Activated naive CD8-positive, alpha-beta T cell treated with anti-CD3 and anti-CD28 coated beads, Interleukin-2, amount 50 U/mL, for 24 hours (primary cell): ENCODE results near the gene INO80E.
A peak's percentile ranks its signal among the peaks of the same experiment; 100 is the strongest.

Experiments used
- ATAC-seq: fragments of 150-1000 bp; cut with Tn5 transposase; one replicate; pipeline ENCODE4 v1.10.0; 2021
- DNase-seq: peaks from one replicate; pipeline ENCODE4 v3.0.0; 2021
- H3K27ac Mint-ChIP-seq: one replicate; pipeline ENCODE4 v1.8.0; 2021; ENCODE audit warnings: mild to moderate bottlenecking, mixed read lengths
- H3K27me3 Mint-ChIP-seq: one replicate; pipeline ENCODE4 v1.8.0; 2021; ENCODE audit warnings: mixed read lengths
- H3K36me3 Mint-ChIP-seq: one replicate; pipeline ENCODE4 v1.8.0; 2021; ENCODE audit warnings: low read depth, mixed read lengths
- H3K4me1 Mint-ChIP-seq: one replicate; pipeline ENCODE4 v1.8.0; 2021; ENCODE audit warnings: mixed read lengths
- H3K4me3 Mint-ChIP-seq: one replicate; pipeline ENCODE4 v1.8.0; 2021; ENCODE audit warnings: mild to moderate bottlenecking, moderate library complexity, mixed read lengths
- H3K9me3 Mint-ChIP-seq: one replicate; pipeline ENCODE4 v1.8.0; 2021; ENCODE audit warnings: mixed read lengths

INO80E gene

DNA sequence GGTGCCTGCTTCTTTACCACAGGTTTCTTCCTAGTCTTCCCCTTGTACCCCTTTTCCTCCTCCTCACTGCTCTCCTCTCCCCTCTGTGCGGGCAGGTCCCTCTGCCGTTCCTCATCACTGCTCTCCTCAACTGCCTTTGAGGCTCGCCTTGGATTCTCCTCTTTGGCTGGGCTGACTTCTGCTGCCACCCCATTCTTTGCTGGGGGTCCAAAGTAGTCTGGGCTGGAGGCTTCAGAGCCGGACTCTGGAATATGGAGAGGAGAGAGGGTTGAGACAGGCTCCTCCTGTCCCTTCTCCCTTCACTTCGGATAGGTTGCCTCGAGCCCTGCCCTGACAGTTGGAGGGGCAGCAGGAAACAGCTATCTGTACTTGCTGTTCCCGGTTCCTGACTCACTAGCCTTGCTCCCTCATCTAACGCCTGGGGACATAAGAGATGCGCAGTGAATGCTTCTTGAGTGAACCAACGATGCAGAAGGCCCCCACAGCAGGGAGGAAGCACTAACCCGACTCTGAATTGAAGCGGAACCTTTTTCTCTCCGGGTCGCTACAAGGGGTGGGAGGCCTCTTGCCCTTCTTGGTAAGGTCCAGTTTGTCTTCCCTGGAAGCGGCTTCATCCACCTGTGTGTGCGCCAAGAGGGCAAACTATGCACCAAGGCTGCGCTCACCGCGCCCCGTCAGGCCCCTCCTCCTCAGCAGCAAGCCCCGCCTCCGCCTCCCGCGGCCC lies 1.3 kb upstream of the INO80E start:
- Mint-ChIP-seq H3K27me3 (no peaks in the 10 kb centered on the region), H3K4me1 (peaks cover 33% of the 10 kb centered on the region), H3K9me3 (no peaks in the 10 kb centered on the region), H3K4me3 (peak overlapping the region; percentile 97), H3K27ac (peak overlapping the region; percentile 99), H3K36me3 (peaks cover 30% of the 10 kb centered on the region)
- peak; percentile 79 for DNase-seq
- ATAC-seq: peak; percentile 41

DNA sequence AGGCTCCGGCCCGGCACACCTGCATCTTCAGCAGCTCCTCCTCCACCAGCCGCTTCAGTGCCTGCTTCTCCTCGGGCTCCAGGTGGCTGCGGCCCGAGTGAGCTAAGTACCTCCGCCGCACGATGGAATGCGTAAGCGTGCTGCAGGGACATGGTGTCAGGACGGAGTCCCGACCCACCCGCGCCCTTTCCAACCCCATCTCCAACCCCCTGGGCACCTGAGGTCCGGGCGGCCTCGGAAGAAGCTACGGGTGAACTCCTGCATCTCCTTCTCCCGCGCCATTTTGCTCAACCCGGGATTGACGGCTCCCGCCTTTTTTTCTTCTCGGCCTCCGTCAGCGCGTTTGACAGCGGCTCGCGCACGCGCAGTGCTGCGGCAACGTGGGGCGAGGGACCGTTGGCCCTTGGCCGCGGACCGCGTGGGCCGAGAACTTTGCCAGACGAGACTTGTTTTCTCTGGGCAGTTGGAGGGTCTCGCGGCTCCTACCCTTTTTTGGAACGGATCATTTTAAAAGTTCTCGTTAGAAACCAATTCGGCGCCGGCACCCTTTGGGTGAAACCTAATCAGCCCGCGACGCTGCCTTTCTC lies 624 bp upstream of the INO80E start, which contains the start of gene HIRIP3:
Gene HIRIP3, minus strand, starts transcription at position 294 of the 587 bp plus-strand sequence. Its CDS starts 12 bp downstream, at position 282.
- peak; percentile 92 for DNase-seq
- Mint-ChIP-seq H3K27me3 (no peaks in the 10 kb centered on the region), H3K9me3 (no peaks in the 10 kb centered on the region), H3K36me3 (peaks cover 28% of the 10 kb centered on the region), H3K4me3 (peak within 1 kb of the TSS; percentile 97), H3K4me1 (peaks cover 33% of the 10 kb centered on the region), H3K27ac (peak within 1 kb of the TSS; percentile 99)
- peak; percentile 44 for ATAC-seq

- H3K4me1 Mint-ChIP-seq: peaks cover 33% of the 10 kb centered on the region
- H3K27ac Mint-ChIP-seq: peak overlapping the region; percentile 99
- H3K9me3 Mint-ChIP-seq: no peaks in the 10 kb centered on the region
- DNase-seq (no peak), ATAC-seq (no peak)
- peaks cover 25% of the 10 kb centered on the region for H3K36me3 Mint-ChIP-seq
- no peaks in the 10 kb centered on the region for H3K27me3 Mint-ChIP-seq
- H3K4me3 Mint-ChIP-seq: peak overlapping the region; percentile 97
Observed at GRCh38 chr16:29996766-29997250, 767 bp downstream of the INO80E start.

DNA sequence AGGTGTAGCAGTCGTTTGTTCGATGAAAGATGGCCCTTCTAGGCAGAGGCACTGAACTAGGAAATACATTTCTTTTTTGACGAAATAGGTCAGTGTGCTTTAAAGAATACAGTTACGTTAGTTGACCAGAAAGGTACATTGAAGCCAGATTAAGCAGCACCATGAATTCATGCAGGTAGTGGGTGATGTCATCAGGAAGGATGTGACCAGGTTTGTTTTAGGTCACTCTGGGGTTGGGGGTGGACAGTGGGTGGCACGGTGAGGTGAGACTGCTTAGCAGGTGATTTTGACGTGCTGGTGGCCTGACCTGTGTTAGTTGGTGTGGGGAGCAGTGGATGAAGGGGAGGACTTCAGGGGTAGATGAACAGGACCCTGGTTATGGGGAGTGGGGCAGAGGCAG lies 3.6 kb downstream of the INO80E start:
- H3K9me3 Mint-ChIP-seq: no peaks in the 10 kb centered on the region
- peaks cover 22% of the 10 kb centered on the region for H3K36me3 Mint-ChIP-seq
- no peaks in the 10 kb centered on the region for H3K27me3 Mint-ChIP-seq
- ATAC-seq (no peak), DNase-seq (no peak)
- H3K27ac Mint-ChIP-seq: no peak overlapping the region
- H3K4me3 Mint-ChIP-seq: no peak overlapping the region
- H3K4me1 Mint-ChIP-seq: peaks cover 25% of the 10 kb centered on the region

- DNase-seq: no peak
- no peak overlapping the region for H3K27ac Mint-ChIP-seq
- peaks cover 19% of the 10 kb centered on the region for H3K36me3 Mint-ChIP-seq
- H3K27me3 Mint-ChIP-seq: no peaks in the 10 kb centered on the region
- H3K4me3 Mint-ChIP-seq: no peak overlapping the region
- peaks cover 12% of the 10 kb centered on the region for H3K4me1 Mint-ChIP-seq
- no peak for ATAC-seq
- no peaks in the 10 kb centered on the region for H3K9me3 Mint-ChIP-seq
Observed at GRCh38 chr16:30000735-30001631, 4.9 kb downstream of the INO80E start.

DNA sequence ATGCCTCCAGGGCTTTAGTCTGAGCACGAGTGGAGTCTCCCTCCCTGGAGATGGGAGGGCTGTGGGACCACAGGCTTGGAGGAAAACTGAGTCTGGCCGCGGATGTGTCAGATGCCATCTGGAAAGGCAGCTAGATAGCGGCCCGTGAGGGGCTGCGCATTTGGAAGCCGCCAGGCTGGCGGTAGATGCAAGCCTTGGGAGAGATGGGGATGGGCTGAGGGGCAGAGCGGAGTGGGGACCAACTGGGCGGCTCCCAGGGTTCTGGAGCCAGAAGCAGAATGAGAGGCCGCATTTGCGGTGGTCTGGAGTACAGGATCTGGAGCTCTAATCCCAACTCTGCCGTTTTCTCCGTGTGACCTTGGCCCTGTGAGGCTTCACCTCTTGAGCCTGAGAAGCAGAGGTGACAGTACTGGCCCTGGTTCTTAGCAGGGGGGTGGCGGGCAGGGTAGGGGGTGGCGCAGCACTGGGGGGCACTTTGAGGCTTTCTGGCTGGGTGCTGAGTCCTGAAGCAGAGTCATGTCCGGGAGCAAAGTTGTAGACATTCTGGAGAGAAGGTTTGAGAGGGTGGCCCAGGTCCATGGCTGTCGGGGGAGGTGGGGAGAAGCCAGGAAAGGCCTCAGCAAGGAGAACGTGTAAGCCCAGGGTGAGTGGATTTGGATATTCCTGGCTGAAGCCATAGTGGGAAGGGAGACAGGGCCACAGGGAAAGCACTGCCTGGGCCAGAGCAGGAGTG lies 6.7 kb downstream of the INO80E start:
- Mint-ChIP-seq H3K9me3 (no peaks in the 10 kb centered on the region), H3K27ac (no peak overlapping the region), H3K4me3 (no peak overlapping the region), H3K36me3 (peaks cover 9% of the 10 kb centered on the region), H3K27me3 (no peaks in the 10 kb centered on the region), H3K4me1 (peaks cover 5% of the 10 kb centered on the region)
- DNase-seq: no peak
- no peak for ATAC-seq

DNA sequence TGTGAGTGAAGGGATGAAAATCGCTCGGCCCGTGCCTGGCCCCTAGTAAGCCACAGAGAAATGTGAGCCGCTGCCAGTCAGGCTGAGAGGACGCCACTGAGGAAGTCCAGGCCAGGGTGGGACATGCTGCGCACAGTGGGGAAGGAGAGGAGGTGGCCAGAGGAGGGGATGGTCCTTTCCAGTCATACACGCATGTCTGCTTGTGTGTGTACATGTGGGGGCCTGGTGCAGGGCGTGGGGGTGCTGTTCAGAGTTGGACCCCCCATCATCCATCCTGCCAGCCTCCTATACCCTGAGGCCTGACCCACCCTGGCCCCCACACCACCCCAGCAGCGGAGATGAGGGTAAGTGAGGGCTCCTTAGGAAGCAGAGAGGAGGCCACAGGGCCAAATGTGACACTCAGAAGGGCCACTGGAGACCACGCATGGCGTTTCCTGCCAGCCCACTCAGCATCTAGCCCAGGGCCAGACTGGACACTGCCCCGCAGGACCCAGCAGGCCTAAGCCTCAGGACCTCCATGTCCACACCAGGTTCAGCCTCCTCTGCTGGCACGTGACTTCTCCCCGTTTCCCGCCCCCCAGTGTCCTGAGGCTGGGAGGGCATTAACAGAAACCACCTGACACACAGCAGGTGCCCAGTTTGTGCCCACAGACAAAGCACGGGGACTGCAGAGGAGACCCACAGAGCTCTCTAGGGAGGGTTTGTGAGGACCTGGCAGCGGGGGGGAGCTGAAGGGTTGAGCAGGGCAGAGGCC lies 7.8 kb downstream of the INO80E start:
- ATAC-seq (no peak), DNase-seq (no peak)
- H3K36me3 Mint-ChIP-seq: peaks cover 2% of the 10 kb centered on the region
- no peaks in the 10 kb centered on the region for H3K4me1 Mint-ChIP-seq
- H3K27me3 Mint-ChIP-seq: no peaks in the 10 kb centered on the region
- H3K9me3 Mint-ChIP-seq: no peaks in the 10 kb centered on the region
- no peak overlapping the region for H3K27ac Mint-ChIP-seq
- H3K4me3 Mint-ChIP-seq: no peak overlapping the region

- no peak for ATAC-seq
- Mint-ChIP-seq H3K4me1 (no peaks in the 10 kb centered on the region), H3K27ac (no peak overlapping the region), H3K9me3 (no peaks in the 10 kb centered on the region), H3K27me3 (peaks cover under 1% of the 10 kb centered on the region), H3K36me3 (peaks cover 2% of the 10 kb centered on the region), H3K4me3 (no peak overlapping the region)
- no peak for DNase-seq
Observed at GRCh38 chr16:30004424-30004776, 8.4 kb downstream of the INO80E start.

GRCh38 chr16:30004811-30005242 lies 8.8 kb downstream of the INO80E start:
- peaks cover 2% of the 10 kb centered on the region for H3K36me3 Mint-ChIP-seq

DNA sequence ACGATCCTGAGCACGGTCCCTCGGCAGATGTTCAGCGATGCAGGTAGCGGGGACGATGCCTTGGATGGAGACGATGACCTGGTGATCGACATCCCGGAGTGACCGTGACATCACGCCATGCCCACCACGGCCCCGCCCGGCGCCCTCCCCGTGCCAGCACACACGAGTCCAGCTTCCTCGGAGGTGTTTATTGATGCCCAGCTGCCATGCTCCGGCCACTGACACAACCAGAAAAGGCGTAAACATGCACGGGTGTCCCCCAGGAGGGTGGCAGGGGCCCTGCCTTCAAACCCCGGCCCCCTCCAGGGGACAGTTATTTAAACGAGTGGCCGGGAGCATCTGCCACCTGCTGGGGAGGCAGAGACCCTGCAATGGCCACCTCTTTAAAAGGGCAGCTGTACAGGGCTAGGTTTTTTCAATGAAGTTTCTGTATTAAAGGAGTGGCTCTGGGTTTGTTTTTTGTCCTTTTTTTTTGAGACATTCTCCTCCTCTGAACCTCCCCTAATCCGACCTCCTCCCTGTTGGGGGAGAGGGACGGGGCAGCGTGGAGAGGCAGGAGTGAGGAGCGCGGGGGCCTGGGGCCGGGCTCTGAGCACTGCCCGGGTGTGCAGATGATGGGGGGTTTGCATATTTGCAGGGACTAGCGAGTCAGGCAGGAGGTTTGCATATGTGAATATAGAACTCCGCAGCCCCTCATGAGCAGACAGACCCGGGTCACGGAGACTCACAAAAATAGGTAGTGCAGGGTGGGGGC lies 9.5 kb downstream of the INO80E start:
- H3K27ac Mint-ChIP-seq: no peak overlapping the region
- H3K36me3 Mint-ChIP-seq: peaks cover 2% of the 10 kb centered on the region
- peaks cover 4% of the 10 kb centered on the region for H3K4me1 Mint-ChIP-seq
- H3K4me3 Mint-ChIP-seq: no peak overlapping the region
- H3K27me3 Mint-ChIP-seq: peaks cover 11% of the 10 kb centered on the region
- H3K9me3 Mint-ChIP-seq: no peaks in the 10 kb centered on the region
- ATAC-seq (peak; percentile 42), DNase-seq (peak; percentile 30)

More at GRCh38 chr16:30004811-30005242, 8.8 kb downstream of the INO80E start:
- H3K27me3 Mint-ChIP-seq: peaks cover 5% of the 10 kb centered on the region
- H3K4me3 Mint-ChIP-seq: no peak overlapping the region
- no peaks in the 10 kb centered on the region for H3K4me1 Mint-ChIP-seq
- ATAC-seq: peak; percentile 16
- H3K9me3 Mint-ChIP-seq: no peaks in the 10 kb centered on the region
- H3K27ac Mint-ChIP-seq: no peak overlapping the region
- DNase-seq: no peak

GRCh38 chr16:30006095-30006473 lies 10.0 kb downstream of the INO80E start:
- no peak for DNase-seq
- H3K27me3 Mint-ChIP-seq: peaks cover 12% of the 10 kb centered on the region
- peaks cover 2% of the 10 kb centered on the region for H3K36me3 Mint-ChIP-seq
- H3K9me3 Mint-ChIP-seq: no peaks in the 10 kb centered on the region
- no peak for ATAC-seq
- H3K27ac Mint-ChIP-seq: no peak overlapping the region
- no peak overlapping the region for H3K4me3 Mint-ChIP-seq
- peaks cover 5% of the 10 kb centered on the region for H3K4me1 Mint-ChIP-seq

- H3K36me3 Mint-ChIP-seq: peaks cover 2% of the 10 kb centered on the region
- no peaks in the 10 kb centered on the region for H3K9me3 Mint-ChIP-seq
- H3K4me3 Mint-ChIP-seq: no peak overlapping the region
- H3K27me3 Mint-ChIP-seq: peaks cover 12% of the 10 kb centered on the region
- peaks cover 5% of the 10 kb centered on the region for H3K4me1 Mint-ChIP-seq
- no peak for ATAC-seq
- DNase-seq: no peak
- no peak overlapping the region for H3K27ac Mint-ChIP-seq
Observed at GRCh38 chr16:30006659-30007377, 10.8 kb downstream of the INO80E start.
